Osteoblast (primary cell): ENCODE measurements around the gene PTPN3. TPM values are rescaled to one million over a fixed set of nuclear protein-coding genes. Genes with fewer than 3 reads are reported as not detected.

ENCODE experiments used
- DNase-seq: peaks from one replicate; pipeline ENCODE4 v3.0.0; 2011; ENCODE audit warnings: low spot score, mixed read lengths; ENCODE audit not compliant: insufficient read length; ENCODE audit errors: missing footprints
- H2AFZ ChIP-seq: 2 replicates; pipeline ENCODE4 v1.6.0; 2011; ENCODE audit warnings: mild to moderate bottlenecking, low read length
- H3K27ac ChIP-seq: 2 replicates; pipeline ENCODE4 v1.5.1; 2011; ENCODE audit warnings: mild to moderate bottlenecking, low read depth, low read length, moderate library complexity
- H3K27me3 ChIP-seq: 2 replicates; pipeline ENCODE4 v1.6.0; 2012; ENCODE audit warnings: mild to moderate bottlenecking, control low read depth, inconsistent platforms, low read length, moderate library complexity; ENCODE audit not compliant: insufficient read depth
- H3K36me3 ChIP-seq: 2 replicates; pipeline ENCODE4 v1.5.1; 2011; ENCODE audit warnings: mild to moderate bottlenecking, low read length, control low read depth, moderate library complexity; ENCODE audit not compliant: insufficient read depth
- H3K4me1 ChIP-seq: 2 replicates; pipeline ENCODE4 v1.5.1; 2011; ENCODE audit warnings: mild to moderate bottlenecking, low read length, control low read depth, moderate library complexity; ENCODE audit not compliant: insufficient read depth
- H3K4me2 ChIP-seq: 2 replicates; pipeline ENCODE4 v1.6.0; 2011; ENCODE audit warnings: mild to moderate bottlenecking, low read length; ENCODE audit not compliant: insufficient read depth
- H3K4me3 ChIP-seq: fragments of 200-600 bp; sonication (generic); 3 replicates; pipeline ENCODE4 v1.5.1; 2012; ENCODE audit warnings: mild to moderate bottlenecking, low read length, inconsistent platforms; ENCODE audit not compliant: insufficient read depth
- H3K79me2 ChIP-seq: 2 replicates; pipeline ENCODE4 v1.6.0; 2012; ENCODE audit warnings: mild to moderate bottlenecking, low read length, control low read depth, inconsistent platforms; ENCODE audit not compliant: insufficient read depth
- H3K9me3 ChIP-seq: 2 replicates; pipeline ENCODE4 v1.5.1; 2011; ENCODE audit warnings: low read depth, low read length, control low read depth
- H4K20me1 ChIP-seq: 2 replicates; pipeline ENCODE4 v1.6.0; 2012; ENCODE audit warnings: mild to moderate bottlenecking, low read length, control low read depth; ENCODE audit not compliant: insufficient read depth
- CTCF ChIP-seq: IDR thresholded peaks from 2 replicates; pipeline ENCODE4 v1.5.1; 2011; ENCODE audit warnings: mild to moderate bottlenecking, low read depth, low read length, moderate library complexity; ENCODE audit errors: extremely low read depth
- total RNA-seq: library from RNA; depleted of rRNA; stranded (reverse); fragments of >200 nt; gene quantifications from 2 replicates; pipeline ENCODE4 v1.2.3, GENCODE V29; 2012

Gene PTPN3
- total RNA-seq, 1 donor: 2.9 TPM

GRCh38 chr9:109419531-109419930 lies 78.6 kb downstream of the PTPN3 start:
- no peak for DNase-seq
- no peak overlapping the region for H3K4me3 ChIP-seq
- H3K36me3 ChIP-seq: no peaks in the 10 kb centered on the region
- no peak for TF ChIP-seq CTCF
- no peaks in the 10 kb centered on the region for H3K27me3 ChIP-seq
- no peaks in the 10 kb centered on the region for H3K9me3 ChIP-seq
- no peak overlapping the region for H2AFZ ChIP-seq
- H3K4me2 ChIP-seq: no peak overlapping the region
- H3K79me2 ChIP-seq: no peaks in the 10 kb centered on the region
- H3K4me1 ChIP-seq: no peaks in the 10 kb centered on the region
- H3K27ac ChIP-seq: no peak overlapping the region
- no peaks in the 10 kb centered on the region for H4K20me1 ChIP-seq

DNA sequence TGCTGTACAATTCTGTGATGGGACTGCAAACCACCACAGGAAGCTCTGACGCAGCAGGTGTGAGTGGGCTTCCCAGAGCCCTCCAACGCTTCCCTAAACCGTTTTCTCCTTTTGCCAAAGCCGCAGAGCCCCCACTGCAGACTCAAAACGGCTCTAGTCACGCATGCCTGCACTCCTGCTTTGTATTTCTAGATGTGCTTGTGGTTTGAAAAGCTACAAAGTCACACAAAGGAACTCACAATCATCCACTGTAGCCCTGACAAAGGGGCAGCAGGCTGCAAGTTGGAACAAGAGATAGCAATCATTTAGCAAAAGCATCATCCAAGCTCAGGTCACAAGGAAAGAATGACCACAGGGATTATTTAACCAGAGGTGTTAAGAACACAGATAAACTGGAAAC lies 79.3 kb downstream of the PTPN3 start:
- Histone ChIP-seq H4K20me1 (no peaks in the 10 kb centered on the region), H3K4me2 (no peak overlapping the region), H3K4me3 (no peak overlapping the region), H2AFZ (no peak overlapping the region), H3K79me2 (no peaks in the 10 kb centered on the region), H3K36me3 (no peaks in the 10 kb centered on the region), H3K9me3 (no peaks in the 10 kb centered on the region), H3K27me3 (no peaks in the 10 kb centered on the region), H3K27ac (no peak overlapping the region), H3K4me1 (no peaks in the 10 kb centered on the region)
- TF ChIP-seq CTCF: no peak
- no peak for DNase-seq

DNA sequence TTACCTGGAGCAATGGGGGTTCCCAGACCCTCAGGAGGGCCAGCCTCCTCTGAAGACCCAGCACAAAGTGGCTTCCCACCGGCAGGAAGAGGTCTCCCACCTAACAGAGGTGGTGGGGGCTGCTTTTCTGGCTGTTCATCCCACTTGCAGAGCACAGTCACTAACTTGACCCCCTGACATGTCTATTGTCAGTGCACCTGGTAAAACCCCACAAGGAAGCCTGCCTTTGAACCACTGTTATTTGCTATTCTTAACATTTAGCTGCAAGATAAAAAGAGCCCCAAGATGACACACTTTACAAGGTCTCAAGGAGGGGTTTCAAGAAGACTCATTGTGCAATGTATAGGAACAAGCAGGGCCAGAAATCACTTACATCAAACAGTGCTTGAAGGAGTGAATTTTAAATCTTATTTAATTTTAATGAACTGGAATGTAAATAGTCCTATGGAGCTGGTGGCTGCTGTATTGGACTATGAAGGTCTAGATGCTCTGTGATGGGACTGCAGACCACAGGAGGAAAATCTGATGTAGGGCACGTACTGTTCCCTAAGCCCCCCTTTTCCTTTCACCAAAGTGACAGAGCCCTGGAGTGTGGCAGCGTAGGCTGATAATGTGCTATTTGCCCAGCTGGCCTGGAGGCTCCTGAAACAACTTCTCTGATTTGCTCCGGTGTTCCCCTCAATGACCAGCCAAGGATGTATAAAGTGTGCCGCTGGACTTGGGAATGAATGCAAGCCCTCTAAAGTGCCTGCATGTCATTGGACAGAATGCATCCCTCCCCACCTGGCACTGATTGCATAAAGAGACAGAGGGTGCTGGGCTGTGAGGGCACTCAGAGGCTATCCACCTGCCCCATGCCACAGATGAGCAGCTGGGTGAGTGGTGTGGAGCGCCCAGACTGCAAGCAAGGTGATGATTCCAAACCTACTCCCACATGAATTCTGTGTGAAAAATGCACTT lies 80.2 kb downstream of the PTPN3 start:
- Histone ChIP-seq H3K27ac (no peak overlapping the region), H3K4me2 (no peak overlapping the region), H3K4me1 (no peaks in the 10 kb centered on the region), H4K20me1 (no peaks in the 10 kb centered on the region), H3K79me2 (no peaks in the 10 kb centered on the region), H3K9me3 (no peaks in the 10 kb centered on the region), H3K27me3 (no peaks in the 10 kb centered on the region), H3K4me3 (no peak overlapping the region), H2AFZ (no peak overlapping the region), H3K36me3 (no peaks in the 10 kb centered on the region)
- no peak for TF ChIP-seq CTCF
- DNase-seq: no peak

DNA sequence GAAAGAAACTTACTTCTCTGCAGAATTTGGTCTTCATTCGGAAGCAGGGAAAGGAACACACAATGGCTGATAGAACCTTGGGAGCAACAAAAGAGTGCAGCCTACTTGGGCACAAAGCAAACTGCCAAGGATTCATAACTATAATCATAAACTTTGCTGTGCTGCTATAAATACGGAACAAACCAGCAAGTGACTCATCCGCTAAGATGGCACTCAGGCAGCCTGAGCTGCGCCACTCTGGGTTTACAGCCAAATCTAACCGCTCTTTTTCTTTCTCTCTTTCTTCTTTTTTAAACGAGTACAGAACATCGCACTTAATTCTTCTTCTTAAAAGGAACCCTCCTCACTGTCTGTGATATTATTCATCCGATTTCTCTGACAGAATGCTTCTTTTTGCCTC lies 81.1 kb downstream of the PTPN3 start:
- Histone ChIP-seq H3K27ac (no peak overlapping the region), H3K36me3 (no peaks in the 10 kb centered on the region), H3K4me1 (no peaks in the 10 kb centered on the region), H3K27me3 (no peaks in the 10 kb centered on the region), H3K4me3 (no peak overlapping the region), H3K79me2 (no peaks in the 10 kb centered on the region), H3K9me3 (no peaks in the 10 kb centered on the region), H2AFZ (no peak overlapping the region), H4K20me1 (no peaks in the 10 kb centered on the region), H3K4me2 (peak overlapping the region; percentile 26)
- TF ChIP-seq CTCF: no peak
- DNase-seq: no peak
